RWPE1 (cell line): ENCODE data around the gene COL11A1.
A peak's percentile ranks its signal among the peaks of the same experiment; 100 is the strongest.

ENCODE experiments used
- CTCF ChIA-PET: fragments of 350-600 bp; sonication (Branson Sonifier 250); formaldehyde crosslinking; extraction: SDS; loops from one replicate; lab custom pipeline; 2021; lab: Yijun Ruan, JAX
- POLR2A ChIA-PET: fragments of 400-600 bp; formaldehyde crosslinking; extraction: SDS; loops from one replicate; lab custom pipeline; 2020; ENCODE audit warnings: antibody characterized with exemption; ENCODE audit not compliant: low non-redundant PET; lab: Yijun Ruan, JAX
- DNase-seq: peaks from one replicate; pipeline ENCODE4 v3.0.0; 2012; ENCODE audit warnings: low spot score
- H3K27ac ChIP-seq: fragments of 450-650 bp; 2 replicates; pipeline ENCODE4 v1.5.1; 2017
- TF ChIP-seq, protein P1 (sequence below): fragments of 450-650 bp; conservative IDR thresholded peaks from 2 replicates; pipeline ENCODE4 v1.5.1; 2017; ENCODE audit warnings: low read depth, mild to moderate bottlenecking

Gene COL11A1

GRCh38 chr1:102899935-102900334, 208.4 kb downstream of the COL11A1 start:
- DNase-seq: no peak
- H3K27ac ChIP-seq: no peak overlapping the region
- ChIA-PET CTCF (interaction anchor here (0.7 kb wide), 1 partner anchor 316 kb away, joined by 5 read pairs; no protein-coding TSS in a partner anchor), POLR2A (no interaction called here)
- TF ChIP-seq, protein P1, sequence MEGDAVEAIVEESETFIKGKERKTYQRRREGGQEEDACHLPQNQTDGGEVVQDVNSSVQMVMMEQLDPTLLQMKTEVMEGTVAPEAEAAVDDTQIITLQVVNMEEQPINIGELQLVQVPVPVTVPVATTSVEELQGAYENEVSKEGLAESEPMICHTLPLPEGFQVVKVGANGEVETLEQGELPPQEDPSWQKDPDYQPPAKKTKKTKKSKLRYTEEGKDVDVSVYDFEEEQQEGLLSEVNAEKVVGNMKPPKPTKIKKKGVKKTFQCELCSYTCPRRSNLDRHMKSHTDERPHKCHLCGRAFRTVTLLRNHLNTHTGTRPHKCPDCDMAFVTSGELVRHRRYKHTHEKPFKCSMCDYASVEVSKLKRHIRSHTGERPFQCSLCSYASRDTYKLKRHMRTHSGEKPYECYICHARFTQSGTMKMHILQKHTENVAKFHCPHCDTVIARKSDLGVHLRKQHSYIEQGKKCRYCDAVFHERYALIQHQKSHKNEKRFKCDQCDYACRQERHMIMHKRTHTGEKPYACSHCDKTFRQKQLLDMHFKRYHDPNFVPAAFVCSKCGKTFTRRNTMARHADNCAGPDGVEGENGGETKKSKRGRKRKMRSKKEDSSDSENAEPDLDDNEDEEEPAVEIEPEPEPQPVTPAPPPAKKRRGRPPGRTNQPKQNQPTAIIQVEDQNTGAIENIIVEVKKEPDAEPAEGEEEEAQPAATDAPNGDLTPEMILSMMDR: no peak

DNA sequence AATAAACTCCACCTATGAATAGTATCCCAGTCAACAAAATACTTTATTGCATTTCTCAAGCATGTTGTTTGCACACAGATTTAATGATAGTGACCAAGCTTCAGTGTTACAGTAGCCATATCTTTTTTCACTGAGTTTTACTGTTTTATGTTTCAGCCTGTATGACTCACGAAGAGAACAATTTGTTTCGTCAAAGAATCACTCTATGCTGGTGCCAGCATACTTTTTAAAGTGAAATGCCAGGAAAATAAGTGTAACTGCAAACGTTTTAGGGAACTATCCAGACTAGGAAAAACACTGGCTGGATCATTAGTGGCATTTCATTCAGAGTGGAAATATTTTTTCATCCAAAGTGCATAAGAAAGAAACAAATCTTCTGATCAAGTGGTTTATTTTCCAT, 210.8 kb downstream of the COL11A1 start:
- no peak overlapping the region for H3K27ac ChIP-seq
- CTCF ChIA-PET: no interaction called here
- no peak for DNase-seq
- TF ChIP-seq, protein P1: no peak
- POLR2A ChIA-PET: no interaction called here

- no peak for DNase-seq
- no peak overlapping the region for H3K27ac ChIP-seq
- TF ChIP-seq, protein P1: no peak
- ChIA-PET CTCF (no interaction called here), POLR2A (no interaction called here)
These were observed 211.6 kb downstream of the COL11A1 start for GRCh38 chr1:102896771-102897170.

- TF ChIP-seq, protein P1: no peak
- no peak overlapping the region for H3K27ac ChIP-seq
- ChIA-PET CTCF (no interaction called here), POLR2A (no interaction called here)
- DNase-seq: no peak
These were observed 212.0 kb downstream of the COL11A1 start for GRCh38 chr1:102896286-102896685.

DNA sequence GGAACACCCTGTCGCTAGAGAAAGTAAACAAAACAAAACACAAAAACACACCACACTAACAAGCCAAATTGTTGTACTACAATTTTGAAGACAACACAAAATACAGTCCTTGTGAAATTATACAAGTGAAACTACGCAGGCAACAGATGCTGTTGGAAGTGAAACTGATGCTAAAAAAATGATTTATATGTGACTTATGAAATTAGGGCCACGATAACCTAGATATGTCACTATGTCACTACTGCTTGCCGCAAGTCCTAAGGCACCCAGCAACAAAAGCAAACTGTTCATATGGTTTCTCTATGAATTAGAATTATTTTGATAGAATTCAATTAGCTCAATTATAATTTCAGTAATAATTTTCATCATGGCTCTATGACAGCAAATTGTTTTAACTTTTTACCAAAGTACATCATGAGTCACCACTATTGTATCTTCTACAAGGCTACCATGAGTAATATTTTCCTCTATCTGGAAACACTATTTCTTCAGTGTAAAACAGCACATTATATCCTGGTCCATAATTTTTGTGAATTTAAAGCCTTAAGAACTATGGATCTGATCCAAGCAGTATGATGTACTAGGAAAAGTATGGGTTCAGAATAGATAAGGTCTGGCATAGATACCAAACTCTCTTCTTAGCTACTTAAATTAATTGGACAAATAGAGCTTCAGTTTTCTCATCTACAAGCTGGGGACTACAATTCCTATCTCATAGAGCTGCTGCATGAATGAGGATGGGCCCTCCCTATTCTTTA, 216.3 kb downstream of the COL11A1 start:
- peak; percentile 30 for DNase-seq

DNA sequence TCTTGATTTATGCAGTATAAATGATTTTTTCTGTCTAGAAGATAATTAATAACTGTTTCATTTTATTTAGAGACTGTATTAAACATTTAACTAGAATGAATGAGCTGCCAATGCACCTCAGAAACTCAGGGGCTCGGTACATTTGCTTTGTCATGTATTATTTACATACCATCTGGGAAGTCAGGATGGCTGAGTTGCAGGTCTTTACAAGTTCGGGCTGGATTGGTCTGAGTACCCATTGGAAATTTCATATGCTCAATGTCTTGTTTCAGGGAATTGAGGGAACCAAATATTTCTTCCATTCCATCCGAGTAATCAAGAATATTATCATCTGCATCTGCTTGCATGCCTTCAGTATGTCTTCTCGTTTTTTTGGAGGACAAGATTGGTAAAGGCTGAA, 221.7 kb downstream of the COL11A1 start:
- ChIA-PET CTCF (no interaction called here), POLR2A (no interaction called here)
- DNase-seq: peak; percentile 33
- TF ChIP-seq, protein P1: no peak
- no peak overlapping the region for H3K27ac ChIP-seq

More for the DNA sequence above, 216.3 kb downstream of the COL11A1 start:
- no peak overlapping the region for H3K27ac ChIP-seq
- POLR2A ChIA-PET: no interaction called here
- CTCF ChIA-PET: no interaction called here
- TF ChIP-seq, protein P1: no peak
